D341Med (cell line): ENCODE results near the gene EVX2.

Experiments used
- DNase-seq: peaks from one replicate; pipeline ENCODE4 v3.0.0; 2012; ENCODE audit warnings: low spot score

Gene EVX2

DNA sequence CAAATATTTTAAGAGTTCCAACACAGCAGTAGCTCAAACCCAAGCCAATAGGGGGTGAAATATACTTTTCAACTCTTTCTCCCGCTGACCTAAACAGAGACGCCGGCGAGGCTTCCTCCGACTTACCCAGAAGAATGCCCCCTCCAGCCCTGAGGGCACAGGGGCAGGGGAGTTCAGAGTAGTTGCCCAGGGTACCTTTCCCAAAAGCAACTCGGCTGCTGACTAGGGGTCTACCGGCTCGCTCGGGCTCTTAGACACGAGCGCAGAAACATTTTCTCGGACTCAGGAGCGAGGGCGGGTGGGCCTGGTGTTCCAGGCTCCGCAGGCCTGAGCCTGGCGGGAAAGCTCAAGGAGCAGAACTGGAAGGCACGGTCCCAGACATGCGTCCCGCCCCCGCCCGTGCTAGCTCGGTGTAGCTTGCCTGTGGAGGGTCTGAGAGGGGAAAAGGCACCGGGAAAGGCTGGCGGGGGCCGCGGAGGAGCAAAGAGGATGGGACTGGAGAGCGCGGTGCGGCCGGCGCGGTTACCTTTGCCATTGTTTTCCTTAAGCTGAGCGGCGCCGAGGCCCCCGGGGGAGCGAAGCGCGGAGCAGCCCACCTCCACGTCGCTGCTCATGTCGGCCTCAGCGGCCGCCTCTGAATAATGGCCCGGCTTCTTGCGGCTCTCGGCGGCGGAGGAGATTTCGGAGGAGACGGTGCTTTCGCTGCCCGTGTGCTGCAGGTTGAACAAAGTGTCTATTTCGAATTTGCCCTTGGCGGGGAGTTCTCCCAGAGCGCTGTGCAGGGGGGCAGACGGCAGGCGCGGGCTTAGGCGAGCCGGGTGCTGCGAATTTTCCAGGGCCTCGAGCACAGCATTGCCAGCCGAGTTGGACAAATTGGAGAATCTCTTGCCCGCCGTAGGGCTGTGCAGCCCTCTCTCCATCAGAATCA lies 674 bp downstream of the EVX2 start:
- DNase-seq = no peak

DNA sequence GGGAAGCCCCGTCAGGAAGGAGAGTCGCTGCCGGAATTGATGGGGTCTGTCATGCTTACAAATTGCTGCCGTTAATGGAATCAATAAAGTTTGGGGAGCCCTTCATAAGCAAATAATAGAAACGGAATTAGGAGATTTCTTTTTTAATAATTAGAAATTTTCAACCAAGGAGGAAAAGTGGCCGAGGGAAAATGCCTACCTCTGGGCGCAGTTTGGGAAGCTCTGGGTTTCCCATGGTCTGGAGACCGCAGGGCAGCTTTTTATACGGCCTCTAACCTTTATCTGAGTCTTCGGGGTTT lies 1.3 kb downstream of the EVX2 start:
- DNase-seq = no peak

DNA sequence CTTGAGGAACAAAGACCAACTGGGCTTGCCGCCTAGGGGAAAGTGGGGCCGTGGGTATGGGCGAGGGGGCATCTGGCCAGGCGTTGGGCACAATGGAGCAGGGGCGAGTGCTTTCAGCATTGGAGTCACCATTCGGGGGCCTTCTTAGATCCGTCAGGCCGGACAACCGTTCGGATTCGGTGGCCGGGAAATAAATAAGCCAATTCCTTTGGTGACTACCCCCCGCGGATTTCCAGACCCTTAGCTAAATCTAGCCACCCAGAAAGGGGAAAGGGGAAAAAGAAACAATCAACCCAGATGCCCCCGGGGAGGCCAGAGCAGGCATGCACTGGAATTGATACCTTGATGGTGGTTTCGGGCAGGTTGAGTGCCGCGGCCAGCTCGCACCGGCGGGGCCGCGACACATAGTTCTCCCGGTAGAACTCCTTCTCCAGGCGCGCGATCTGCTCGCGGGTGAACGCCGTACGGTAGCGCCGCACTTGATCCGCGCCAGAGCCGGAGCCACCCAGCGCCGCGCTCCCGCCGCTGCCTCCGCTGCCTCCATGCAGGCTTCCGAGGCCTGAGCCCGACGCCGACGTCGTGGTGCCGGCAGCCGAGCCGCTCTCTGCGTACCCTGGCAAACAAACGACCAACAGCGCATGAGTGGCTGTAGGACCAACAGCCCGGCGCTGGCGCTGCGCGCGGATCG lies 1.8 kb downstream of the EVX2 start:
- DNase-seq = peak; percentile 60

DNA sequence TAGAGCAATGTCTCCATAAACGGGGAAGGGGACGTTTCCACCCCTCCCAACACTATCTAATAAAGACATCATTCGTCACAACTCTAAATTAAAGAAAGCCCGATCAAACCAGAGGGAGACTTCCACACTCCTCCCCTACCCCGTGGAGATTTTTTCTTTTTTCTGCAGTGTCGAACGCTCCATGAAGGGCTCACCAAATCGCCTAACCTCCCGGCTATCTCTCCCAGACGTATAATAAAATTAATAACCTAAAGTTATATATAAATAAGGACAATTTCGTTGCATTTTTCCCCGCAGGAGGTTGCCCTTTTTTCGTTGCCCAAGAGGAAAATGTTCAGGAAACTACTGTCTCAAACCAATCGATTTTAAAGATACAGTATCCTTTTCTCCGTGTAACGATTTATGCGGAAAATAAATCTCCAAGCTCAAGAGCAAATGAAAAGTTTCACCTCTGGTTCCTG lies 2.4 kb downstream of the EVX2 start:
- no peak for DNase-seq

DNA sequence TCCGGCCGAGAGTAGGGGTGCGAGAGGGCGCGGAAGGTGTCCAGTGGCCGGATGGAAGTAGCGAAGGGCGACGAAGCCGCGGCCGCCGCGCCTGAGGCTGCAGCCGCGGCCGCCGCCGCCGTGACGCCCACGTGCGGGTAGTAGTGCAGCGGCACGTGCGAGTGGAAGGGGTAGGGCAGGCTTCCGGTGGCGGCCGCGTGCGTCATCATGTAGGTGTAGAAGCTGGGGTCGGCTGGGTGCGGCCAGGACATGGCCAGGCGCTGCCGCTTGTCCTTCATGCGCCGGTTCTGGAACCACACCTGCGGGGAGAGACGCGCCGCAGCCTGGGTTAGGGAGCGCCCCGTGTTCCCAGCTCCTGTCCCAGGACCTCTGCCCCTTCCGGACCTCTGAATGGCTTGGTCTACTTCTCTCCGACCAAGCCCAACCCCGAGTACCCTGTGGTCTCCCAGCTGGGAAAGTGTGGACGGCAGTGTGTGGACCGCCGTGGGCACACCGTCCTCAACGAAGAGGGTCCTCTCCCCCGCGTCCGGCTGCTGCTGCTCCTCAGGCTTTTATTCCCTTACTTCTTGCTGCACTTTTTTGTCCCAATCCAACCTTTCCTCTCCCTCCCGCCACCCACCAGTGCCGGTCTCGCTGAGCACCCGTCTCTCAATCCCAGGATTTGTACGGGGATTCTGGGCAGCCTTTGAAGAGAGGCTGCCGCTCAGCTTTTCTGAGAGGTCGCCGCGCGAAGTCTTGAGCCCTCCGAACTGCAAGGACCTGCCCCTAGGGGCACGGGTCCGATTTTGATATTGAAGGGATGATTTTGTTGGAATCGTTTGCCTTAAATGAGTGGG lies 3.0 kb downstream of the EVX2 start:
- DNase-seq = peak; percentile 70

DNA sequence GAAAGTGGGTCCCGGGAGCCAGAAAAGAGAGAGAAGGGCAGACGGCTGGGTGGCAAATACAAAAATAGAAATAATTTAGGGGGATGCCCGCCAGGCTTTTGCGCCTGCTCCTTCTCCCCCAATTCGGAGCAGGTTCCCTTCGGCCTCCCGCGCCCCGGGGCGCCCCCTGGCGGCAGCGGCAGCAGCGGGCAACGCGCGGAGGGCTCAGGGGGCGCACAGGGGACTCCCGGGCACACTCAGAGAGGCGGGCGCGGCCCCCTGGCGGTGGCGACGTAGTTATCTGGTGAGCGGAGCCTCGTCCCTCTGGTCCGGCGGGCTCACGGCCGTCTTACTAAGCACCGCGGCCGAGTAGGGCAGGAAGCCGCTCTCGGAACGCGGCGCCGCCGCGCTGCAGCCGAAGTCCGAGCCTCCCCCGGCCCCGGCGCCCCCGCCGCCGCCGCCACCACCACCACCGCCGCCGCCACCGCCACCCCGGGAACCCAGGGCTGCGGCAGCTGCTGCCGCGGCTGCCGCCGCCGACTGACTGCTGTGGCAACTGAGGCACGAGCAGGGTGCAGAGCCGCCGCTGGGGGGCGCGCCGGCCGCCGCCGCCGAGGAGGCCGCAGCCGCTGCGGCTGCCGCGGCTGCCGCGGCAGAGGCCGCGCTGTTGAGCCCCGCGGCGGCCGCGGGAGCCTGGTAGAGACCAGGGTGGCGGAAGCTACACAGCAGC lies 3.8 kb downstream of the EVX2 start:
- DNase-seq = peak; percentile 91

DNA sequence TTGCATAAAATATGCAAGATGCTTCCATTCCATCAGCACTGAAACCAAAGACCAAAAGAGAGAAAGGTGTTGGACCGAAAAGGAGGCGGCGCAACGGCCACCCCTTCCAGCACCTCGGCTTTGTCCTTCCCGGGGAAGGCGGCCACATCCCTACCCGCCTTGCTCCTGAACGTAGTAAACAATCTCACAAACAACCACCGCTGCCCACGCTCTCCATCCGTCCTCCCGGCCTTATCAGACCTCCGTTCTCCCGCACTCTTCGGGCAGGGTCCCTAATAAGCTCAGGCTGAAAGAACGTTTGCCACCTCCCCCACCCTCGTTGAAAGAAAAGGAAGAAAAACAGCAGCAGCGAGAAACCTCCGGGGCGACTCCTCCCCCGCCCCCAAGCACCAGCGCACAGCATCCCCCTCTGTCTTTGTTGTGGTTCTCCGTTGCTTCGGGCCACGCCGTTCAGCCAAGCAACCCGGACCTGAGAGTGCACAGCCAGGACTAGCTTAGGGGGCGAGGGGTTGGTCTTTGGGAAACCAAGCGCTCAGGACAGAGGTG lies 4.4 kb downstream of the EVX2 start:
- DNase-seq = peak; percentile 60

DNA sequence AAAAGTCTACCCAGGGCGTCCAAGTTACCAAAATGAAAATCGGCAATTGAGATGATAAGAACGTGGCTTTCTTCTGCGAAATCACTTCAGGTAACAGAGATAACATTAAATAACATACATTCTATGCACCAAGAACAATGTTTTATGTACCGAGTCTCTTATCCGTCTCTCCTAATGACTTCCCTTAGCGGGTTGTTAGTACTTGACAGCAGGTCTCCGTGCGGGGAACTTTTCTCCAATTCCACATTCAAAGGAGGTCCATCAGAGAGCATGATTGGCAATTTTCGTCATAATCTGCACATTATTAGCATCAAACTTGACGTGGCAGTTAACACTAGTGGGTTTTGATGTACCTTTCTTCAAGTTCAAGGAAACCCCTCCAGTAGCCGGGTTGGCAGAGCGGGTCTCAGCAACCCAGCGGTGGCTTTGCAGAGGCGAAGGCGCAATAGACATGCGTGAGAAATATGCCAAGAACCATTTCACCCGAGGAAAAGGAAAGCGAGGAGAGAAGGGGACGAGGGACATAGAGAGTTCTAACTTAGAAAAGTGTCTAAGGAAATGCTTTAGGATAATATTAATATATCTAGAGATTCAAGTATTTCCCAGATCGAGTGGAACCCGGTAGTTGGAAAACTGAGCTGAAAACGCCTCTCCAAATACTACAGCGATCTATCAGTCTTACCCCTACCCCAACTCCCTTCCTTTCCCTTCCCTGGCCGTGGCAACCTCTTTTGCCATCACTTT lies 5.0 kb downstream of the EVX2 start:
- no peak for DNase-seq

DNA sequence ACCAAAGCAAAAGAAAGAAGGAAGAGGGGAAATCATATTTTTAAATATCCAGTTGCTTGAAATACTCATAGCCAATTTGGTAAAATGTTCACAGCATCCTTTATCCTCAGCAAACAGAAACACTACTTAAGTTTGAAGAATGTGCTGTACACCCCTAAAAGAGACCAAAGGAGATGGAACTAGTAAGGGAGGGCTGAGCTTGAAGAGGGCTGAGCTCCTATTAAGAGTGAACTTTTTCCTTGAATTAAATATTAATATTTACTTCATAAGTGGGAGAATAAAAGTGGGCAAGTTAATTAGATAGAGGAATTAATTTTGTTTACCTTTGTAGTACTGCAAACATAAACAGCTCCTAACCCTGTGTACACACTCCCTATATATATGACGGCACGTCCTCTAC lies 7.0 kb downstream of the EVX2 start:
- DNase-seq = no peak

DNA sequence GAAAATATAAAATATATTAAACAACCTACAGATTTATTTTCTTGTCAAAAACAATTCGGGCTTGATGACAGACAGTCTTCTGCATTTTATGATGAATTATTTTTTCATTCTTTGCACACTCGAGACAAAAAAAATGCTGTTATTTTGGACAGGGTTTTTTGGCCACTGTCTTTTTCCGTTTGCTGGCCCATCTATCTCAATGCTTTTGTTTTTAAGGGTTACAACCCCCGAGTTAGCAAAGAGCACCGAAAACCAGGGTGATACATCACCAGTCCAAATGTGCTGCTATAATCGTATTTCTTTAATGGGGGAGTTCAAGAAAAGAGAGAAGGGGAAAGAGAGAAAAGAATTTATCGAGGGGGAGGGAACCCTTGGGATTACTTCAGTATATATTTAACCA lies 7.7 kb downstream of the EVX2 start:
- no peak for DNase-seq

DNA sequence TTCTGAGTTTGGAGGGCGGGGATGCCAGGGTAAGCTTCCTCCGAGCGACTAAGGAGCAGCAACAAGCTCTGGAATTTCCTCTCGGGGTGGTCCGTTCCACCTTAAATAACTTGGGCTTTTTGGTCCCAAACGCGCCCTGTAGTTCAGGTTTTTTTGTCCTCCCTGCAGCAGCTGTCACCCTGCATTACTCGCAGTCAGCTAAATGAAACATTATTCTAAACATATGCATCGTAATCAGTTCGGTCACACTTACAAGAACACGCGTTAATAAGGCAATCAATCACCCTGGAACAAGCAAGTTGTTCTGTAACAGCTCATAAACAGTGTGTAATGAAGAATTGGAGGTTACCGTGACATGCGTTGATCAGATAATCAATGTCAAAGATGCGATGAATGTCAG lies 8.3 kb downstream of the EVX2 start:
- no peak for DNase-seq

DNA sequence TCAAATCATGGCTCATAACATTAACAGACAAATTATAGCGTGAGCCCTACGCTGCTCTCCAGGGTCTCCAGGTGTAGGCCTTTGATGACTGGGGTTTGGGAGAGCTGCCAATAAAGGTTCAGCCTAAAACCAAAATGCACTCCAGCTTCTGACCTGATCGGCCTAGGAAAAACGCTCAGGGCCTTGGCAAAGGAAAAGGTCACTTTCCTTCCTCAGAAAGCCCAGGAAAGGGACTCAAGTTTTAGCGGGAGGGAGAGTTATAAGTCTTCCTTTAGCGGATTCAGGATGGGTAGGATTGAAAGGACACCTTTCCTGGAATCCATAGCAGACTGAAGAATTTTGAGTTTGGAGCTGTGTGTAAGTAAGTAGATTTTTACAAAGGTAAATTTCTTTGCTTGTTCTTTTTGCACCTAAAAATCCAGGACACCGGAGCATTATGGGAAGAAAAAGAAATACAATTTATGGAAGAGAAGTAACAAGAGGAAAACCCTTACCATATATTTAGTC lies 8.8 kb downstream of the EVX2 start:
- DNase-seq = no peak

DNA sequence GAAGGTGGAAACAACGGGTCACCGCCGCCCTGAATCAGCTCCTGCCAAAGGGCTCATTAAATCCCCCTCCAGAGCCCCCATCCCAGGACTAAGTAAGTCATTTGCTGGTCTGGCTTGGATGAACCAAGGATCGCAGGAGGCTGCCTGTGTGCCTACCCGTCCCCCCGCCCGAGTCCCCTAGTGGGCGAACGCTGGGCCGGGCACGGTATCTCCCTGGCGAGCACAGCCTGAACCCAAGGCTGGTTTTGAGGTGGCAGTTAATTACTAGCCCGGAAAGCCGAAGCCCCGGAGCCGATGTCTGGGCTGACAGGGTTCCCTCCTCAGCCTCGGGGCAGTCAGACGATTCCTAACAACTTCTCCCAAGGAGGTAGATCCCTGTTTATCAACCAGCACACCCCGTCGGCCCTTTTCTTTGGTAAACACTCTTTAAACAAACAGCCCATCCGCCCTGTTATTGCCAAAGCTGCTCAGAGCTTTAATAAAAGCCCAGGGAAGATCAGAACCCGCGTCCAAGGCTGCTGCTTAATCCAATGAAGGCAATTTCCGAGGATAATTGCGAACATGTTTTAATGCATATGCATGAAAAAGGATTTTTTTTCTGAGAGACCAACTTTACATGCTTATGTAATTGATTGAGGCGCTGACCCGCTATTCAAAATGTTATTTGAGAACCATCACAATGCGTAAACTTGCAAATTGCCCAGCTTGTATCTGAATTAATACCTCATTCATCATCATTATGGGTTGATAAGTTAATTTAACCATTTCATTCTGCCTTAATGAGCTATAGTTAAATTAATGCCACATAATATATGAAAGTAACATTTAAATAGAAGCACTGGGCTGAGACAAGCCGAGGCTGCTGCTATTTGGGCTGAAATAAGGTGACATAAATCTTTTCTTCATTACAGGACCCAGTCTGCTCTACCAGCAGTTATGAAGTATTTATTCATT lies 10.5 kb downstream of the EVX2 start:
- DNase-seq = no peak

DNA sequence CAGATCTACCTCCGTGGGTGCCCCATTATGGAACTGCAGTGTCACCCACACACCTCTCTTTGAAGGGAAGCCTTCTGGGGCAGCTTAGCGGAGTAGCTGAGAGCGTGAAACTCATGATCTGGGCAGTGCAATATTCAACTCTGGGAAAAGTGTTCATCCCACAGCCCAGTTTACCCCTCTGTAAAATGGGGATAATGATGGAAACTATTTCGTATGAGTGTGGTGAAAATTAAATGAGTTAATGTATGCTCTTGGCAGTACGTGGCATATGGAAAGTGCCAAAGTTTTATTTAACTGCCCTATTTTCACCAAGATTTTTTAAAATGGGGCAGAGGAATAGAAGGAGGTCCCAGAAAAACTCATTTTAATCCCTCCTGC lies 11.5 kb downstream of the EVX2 start:
- no peak for DNase-seq

DNA sequence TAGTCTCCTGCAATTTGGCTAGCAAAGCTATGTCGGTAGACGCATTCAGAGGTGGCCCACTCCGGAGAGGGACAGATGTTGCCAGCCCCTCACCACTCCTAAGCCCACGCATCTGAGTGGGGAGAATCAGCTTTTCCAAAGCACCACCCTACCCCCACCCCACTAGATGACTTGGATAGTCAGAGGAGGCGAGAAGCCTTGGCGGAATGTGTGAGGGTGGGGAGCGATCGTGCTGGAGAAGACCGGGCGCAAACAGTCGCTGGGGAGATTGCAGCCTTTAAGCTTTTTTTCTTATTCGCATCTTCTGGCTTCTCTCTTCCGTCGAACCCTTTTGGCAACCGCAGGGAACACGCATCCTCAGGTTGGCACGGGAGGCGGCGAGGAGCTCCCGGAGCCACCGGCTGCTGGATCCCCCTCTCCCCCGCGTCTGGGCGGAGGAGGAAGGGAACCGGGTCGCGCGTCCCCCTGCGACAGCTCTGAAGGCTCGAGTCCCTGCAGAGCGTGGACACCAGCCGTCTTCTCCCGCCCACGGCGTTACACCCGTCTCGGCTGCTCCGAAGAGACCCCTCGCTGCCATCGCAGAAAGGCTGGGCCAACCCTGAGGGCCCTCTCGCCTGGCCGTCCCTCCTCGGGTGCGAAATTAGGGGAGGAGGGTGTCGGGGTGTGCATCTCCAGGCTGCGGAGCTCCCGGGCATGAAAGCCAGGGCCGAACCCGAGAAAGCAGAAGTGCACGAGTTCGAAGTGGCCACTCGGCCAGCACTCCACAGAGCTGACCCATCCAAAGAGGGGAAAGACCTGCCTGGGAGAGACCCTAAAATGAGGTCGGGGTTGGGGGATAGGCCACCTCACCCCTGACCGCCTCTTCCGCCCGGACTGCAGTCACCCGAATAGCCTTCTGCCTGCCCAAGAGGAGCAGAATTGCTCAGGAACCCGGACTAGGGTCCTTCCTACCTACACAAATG lies 12.2 kb downstream of the EVX2 start:
- no peak for DNase-seq

DNA sequence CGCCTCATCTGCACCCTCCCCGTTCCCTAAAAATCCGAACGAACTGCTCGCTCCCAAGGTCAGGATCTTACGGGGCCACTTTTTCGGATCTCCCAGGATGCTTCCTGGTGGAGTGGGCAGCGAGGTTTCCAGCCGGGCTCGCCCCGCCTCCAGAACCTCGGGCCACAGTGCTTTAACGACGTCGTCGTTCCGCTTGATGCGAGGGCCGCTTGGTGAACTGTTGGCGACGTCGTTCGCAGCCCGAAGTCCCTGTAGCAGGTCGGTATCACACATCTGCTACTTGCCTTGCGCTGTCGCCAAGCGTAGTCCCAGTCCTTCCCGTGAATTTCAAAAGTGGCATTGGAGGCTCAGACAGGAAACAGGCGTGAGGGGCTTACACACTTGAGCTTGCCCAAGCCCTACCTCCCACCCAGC lies 15.3 kb downstream of the EVX2 start:
- no peak for DNase-seq

DNA sequence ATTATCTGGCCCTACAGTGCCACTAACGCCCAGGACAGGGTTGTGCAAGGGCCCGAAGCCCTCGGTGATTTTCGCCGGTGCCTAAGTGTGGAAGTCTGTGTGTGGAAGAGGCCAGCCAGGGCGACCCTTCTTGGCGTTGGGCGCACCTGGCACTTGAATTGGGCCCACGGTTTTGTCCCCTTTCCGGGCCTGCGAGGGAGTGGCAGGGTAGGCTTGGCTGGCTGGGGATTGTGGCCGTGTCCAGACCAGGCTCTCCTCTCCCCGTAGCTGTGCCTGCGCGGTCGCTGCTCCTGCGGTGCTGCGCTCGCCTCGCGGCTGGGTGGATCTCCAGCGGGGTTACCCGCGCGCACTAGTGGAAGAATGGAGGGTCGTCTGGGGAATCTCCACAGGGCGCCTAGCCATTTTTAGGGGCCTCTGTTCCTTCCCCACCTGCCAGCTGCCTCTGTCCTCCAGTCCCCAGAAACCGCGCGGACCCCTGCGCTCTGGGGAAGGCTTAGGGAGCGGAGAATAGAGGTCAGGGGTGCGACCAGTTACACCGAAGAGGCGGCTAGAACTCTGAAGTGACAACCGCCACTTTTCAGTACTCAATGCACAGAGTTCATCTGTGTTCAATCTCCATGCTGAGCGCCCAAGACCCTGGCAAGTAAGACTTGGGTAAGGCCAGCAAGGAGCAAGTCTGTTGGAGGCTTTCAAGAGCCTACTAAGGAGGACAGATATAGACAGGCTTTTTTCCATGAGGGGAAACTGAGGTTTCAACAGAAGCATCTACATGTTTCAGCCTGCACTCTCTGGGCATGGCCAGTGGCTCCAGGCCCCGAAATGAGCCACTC lies 16.0 kb downstream of the EVX2 start:
- DNase-seq = no peak
